ENCODE measurements around the gene WDR38.
"Not testable (repeated sequence)": the region's sequence is repeated elsewhere in the genome, so short reads cannot be mapped to it uniquely, and the experiment has no call there.

Gene WDR38

DNA sequence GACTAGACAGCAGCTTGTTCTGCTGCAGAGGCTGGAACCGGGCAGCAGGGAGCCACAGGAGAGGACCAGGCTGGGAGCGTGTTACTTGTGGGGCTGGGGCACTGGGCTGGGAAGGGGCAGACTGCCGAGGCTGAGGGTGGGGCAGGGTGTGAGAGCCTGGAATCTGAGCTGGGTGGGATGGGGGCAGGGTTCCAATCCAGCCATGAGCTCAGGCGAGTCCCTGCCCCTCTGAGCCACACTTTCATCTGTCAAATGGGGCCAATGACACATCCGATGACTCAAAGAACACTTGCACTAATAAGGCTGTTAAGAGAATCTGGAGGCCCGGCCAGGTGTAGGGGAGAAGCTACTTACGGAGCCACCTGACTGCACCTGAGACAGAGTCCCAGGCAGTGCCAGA lies 18.7 kb upstream of the WDR38 start:
- TF ChIP-seq, protein P1, sequence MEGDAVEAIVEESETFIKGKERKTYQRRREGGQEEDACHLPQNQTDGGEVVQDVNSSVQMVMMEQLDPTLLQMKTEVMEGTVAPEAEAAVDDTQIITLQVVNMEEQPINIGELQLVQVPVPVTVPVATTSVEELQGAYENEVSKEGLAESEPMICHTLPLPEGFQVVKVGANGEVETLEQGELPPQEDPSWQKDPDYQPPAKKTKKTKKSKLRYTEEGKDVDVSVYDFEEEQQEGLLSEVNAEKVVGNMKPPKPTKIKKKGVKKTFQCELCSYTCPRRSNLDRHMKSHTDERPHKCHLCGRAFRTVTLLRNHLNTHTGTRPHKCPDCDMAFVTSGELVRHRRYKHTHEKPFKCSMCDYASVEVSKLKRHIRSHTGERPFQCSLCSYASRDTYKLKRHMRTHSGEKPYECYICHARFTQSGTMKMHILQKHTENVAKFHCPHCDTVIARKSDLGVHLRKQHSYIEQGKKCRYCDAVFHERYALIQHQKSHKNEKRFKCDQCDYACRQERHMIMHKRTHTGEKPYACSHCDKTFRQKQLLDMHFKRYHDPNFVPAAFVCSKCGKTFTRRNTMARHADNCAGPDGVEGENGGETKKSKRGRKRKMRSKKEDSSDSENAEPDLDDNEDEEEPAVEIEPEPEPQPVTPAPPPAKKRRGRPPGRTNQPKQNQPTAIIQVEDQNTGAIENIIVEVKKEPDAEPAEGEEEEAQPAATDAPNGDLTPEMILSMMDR (IDR thresholded peaks at IDR 0.05; ENCODE audit: borderline replicate concordance, insufficient read depth, low read depth, low read length), result no peak
- no peak overlapping the region for H3K4me3 ChIP-seq (ENCODE audit: low read depth, low read length)

DNA sequence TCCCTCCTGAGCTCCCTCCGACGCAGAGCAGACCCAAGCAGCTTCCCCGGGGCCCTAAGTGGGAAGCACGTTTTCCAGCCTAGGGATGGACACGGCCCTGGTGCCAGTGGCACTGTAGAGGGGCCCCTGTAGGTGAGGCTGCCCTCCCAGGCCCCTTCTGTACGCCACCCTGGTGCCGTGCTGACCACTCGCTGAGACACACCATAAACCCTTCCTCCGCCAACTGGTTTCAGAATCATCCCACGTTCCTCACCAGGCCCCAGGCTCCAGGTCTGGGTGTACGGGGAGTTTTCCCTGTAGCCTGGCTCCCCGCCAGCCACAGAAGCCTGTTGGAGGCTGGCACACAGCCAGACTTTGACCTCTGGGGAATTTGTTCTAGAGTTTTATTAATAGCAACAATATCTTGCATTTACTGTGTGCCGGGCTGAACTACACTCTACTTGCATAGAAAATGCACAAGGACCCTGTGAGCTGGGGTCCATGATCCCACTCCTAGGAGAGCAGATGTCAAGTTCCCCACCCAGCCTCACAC lies 18.2 kb upstream of the WDR38 start:
- TF ChIP-seq, protein P1 (IDR thresholded peaks at IDR 0.05; ENCODE audit: borderline replicate concordance, insufficient read depth, low read depth, low read length), result no peak
- H3K4me3 ChIP-seq (ENCODE audit: low read depth, low read length), result no peak overlapping the region

DNA sequence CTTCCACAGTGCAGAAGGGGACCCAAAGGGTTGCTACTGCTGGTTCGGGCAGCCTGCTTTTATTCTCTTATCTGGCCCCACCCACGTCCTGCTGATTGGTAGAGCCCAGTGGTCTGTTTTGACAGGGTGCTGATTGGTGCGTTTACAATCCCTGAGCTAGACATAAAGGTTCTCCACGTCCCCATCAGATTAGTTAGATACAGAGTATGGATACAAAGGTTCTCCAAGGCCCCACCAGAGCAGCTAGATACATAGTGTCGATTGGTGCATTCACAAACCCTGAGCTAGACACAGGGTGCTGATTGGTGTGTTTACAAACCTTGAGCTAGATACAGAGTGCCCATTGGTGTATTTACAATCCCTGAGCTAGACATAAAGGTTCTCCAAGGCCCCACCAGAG lies 15.1 kb upstream of the WDR38 start:
- H3K4me3 ChIP-seq (ENCODE audit: low read depth, low read length), result not testable (repeated sequence)

DNA sequence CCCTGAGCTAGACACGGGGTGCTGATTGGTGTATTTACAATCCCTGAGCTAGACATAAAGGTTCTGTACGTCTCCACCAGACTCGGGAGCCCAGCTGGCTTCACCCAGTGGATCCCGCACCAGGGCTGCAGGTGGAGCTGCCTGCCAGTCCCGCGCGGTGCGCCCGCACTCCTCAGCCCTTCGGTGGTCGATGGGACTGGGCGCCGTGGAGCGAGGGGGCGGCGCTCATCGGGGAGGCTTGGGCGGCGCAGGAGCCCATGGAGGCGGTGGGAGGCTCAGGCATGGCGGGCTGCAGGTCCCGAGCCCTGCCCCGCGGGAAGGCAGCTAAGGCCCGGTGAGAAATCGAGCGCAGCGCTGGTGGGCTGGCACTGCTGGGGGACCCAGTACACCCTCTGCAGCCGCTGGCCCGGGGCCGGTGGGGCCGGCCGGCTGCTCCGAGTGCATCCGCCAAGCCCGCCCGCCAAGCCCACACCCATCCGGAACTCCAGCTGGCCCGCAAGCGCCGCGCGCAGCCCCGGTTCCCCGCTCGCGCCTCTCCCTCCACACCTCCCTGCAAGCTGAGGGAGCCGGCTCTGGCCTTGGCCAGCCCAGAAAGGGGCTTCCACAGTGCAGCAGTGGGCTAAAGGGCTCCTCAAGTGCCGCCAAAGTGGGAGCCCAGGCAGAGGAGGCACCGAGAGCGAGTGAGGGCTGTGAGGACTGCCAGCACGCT lies 14.5 kb upstream of the WDR38 start:
- not testable (repeated sequence) for H3K4me3 ChIP-seq (ENCODE audit: low read depth, low read length)

DNA sequence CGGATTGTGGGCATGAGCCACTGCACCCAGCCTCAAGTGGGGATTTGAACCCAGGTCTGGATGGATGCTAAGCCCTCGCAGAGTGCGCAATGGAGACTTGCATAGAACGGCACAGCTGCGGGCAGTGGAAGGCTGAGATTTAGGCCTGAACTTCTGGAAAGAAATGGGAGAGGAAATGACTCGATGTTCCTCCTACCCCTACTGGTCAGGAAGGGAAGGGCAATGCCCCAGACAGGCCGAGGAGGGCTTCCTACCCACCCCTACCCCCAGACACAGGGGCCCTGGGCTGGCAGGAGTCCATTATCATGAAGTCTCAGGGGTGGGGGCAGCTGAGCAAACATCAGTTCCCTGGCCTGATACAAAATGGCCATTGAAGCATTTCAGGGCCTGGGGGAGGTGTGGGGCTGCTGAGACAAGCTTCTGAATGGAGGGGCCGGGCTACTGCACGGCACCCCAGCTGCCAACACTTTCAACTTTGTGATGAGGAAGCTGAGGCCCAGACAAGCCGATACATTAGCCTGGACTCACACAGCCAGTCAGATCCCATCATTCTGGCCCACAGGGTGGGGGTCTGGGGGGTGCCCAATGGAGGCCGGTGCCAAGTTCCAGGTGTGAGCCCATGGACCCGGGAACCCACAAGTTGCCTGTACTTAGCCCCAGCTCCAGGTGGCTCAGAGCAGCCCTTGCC lies 13.5 kb upstream of the WDR38 start:
- H3K4me3 ChIP-seq (ENCODE audit: low read depth, low read length), result no peak overlapping the region
- TF ChIP-seq, protein P1 (IDR thresholded peaks at IDR 0.05; ENCODE audit: borderline replicate concordance, insufficient read depth, low read depth, low read length), result peak; percentile 53; the same call in 1 of the 2 replicates

DNA sequence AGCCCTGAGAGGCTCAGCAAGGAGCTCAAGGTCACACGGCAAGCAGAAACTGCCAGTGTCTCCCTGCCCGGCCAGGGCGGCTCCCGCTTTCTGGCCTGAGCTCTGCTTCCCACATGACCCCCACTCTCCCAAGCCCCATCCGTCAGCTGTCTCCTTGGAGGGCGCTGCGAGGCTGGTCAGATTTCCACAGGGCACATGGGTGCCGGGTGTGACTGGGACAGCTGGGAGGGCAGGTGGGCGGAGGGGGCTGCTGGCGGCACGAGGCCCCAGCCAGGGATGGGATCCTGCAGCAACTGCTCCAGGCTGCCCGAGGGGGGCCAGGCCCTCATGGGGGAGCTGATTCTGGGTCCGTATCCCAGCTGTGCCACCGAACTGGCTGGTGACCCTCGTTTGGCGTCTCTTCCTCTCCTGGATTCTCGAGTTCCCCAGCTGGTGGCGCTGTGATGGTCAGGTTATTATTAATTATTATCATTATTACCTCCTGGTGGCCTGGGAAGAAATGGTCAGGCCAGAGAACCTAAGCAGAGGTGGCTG lies 12.9 kb upstream of the WDR38 start:
- H3K4me3 ChIP-seq (ENCODE audit: low read depth, low read length), result no peak overlapping the region
- TF ChIP-seq, protein P1 (IDR thresholded peaks at IDR 0.05; ENCODE audit: borderline replicate concordance, insufficient read depth, low read depth, low read length), result peak; percentile 36; the same call in 1 of the 2 replicates

DNA sequence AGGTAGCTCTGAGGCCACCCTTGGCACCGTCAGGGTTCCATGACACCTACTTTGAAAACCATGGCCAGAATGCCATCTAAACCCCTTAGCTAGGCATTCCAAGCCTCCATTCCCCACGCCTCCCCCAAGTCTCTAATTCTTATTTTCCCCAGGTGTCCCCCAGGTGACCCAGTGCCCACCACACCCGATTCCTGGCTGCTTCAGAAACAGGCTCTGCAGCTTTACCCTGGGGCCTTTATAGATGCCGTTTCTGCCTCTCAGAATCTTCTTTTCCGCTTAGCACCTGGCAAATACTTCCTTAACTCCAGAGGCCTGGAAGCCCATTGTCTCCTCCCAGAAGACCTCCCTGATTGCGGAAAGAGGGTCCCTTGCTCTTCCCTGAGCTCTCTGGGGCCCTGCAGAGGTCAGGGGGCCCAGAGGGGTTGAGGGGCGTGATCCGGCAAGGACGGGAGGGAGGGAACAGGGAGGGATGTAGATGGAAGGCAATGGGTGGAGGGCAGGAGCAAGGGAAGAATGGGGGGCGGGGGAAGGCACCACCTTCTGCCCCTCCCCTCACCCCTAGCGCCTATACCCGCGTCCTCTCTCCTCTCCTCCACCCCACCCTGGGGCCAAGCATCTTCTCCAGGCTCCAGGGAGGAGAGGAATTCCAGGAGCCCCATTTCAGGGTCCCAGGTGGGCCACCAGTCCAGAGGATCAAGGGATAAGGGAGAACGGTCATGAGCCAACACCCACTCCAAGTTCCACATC lies 12.0 kb upstream of the WDR38 start:
- no peak overlapping the region for H3K4me3 ChIP-seq (ENCODE audit: low read depth, low read length)
- TF ChIP-seq, protein P1 (IDR thresholded peaks at IDR 0.05; ENCODE audit: borderline replicate concordance, insufficient read depth, low read depth, low read length), result no peak

All from GM12875 (cell line).